ENCODE data around the gene RAPGEF1. TPM values are rescaled to one million over a fixed set of nuclear protein-coding genes. Genes with fewer than 3 reads are reported as not detected.

The RAPGEF1 gene
- total RNA-seq, 1 experiment from 2014 or later: 55.6 TPM

DNA sequence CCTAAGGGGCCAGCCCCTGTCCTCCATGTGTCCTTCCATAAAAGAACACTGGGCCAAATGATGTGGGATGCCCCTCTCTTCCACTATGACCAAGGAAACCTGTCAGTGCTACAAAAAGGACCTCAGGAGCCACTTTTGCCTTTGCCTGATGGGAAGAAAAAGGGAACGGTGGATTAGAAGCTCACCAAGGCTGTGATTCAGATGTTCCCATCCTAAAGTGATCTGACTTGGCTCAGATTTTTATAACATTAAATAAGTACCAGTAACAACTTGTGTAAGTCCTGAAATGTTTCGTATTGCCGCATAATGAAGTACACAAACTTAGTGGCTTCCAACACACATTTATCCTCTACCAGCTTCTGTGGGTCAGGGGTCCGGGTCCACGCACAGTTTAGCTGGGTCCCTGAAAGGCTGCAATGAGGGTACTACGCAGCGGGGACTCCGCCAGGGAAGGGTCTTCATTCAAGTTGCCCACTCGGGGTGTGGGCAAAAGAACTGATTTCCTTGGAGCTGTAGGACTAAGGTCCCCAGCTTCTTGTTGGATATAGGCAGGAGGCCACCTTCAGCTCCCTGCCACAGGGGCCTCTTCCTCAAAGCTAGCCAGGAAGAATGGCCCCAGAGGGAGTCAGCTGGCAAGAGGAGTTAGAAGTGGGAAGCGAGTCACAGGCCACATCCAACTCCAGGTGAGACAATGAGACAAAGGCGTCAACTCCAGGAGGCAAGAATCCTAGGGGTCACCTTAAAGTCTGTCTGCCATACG lies 60.4 kb downstream of the RAPGEF1 start:
- Mint-ChIP-seq H3K9me3 (peaks cover 8 to 10% of the 10 kb centered on the region in 2 experiments; a peak in 3 of 5 replicates), H3K36me3 (ENCODE audit: insufficient read depth in 1 of 3, low read depth in 3 of 3) (peaks cover 8 to 13% (median 13%) of the 10 kb centered on the region in 3 experiments), H3K4me1 (peaks cover 96 to 99% of the 10 kb centered on the region in 2 experiments), H3K27ac (peak overlapping the region; percentile 44 to 88 (median 87); a peak in 2 of 7 replicates), H3K4me3 (peak overlapping the region in 1 of 2 experiments; percentile 45; a peak in 1 of 5 replicates), H3K27me3 (ENCODE audit: low read depth) (peaks cover 1% of the 10 kb centered on the region; the same call in 1 of the 2 replicates)
- no peak overlapping the region for H3K56ac ChIP-seq (ENCODE audit: insufficient read length, low read depth, low read length)
- H3K4ac ChIP-seq (ENCODE audit: low read depth, low read length): no peak overlapping the region; the same call in 1 of the 2 replicates
- TF ChIP-seq, protein P1, sequence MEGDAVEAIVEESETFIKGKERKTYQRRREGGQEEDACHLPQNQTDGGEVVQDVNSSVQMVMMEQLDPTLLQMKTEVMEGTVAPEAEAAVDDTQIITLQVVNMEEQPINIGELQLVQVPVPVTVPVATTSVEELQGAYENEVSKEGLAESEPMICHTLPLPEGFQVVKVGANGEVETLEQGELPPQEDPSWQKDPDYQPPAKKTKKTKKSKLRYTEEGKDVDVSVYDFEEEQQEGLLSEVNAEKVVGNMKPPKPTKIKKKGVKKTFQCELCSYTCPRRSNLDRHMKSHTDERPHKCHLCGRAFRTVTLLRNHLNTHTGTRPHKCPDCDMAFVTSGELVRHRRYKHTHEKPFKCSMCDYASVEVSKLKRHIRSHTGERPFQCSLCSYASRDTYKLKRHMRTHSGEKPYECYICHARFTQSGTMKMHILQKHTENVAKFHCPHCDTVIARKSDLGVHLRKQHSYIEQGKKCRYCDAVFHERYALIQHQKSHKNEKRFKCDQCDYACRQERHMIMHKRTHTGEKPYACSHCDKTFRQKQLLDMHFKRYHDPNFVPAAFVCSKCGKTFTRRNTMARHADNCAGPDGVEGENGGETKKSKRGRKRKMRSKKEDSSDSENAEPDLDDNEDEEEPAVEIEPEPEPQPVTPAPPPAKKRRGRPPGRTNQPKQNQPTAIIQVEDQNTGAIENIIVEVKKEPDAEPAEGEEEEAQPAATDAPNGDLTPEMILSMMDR (conservative IDR thresholded peaks at IDR 0.05): no peak
- no peak overlapping the region for H2BK120ac ChIP-seq (ENCODE audit: low read depth, low read length, poor library complexity, severe bottlenecking)
- no CpG with 5 or more reads among the region's 12 CpGs for WGBS (ENCODE audit: extremely low coverage, insufficient read length, low lambda C conversion rate)
- H3K4me1 ChIP-seq (ENCODE audit: insufficient read depth, low read length): peaks cover 35% of the 10 kb centered on the region
- H3K27ac ChIP-seq (ENCODE audit: insufficient read length, low read depth, low read length): no peak overlapping the region
- no peaks in the 10 kb centered on the region for H3K23me2 ChIP-seq (ENCODE audit: insufficient read length, low read depth, low read length, poor library complexity, severe bottlenecking)
- H2BK20ac ChIP-seq (ENCODE audit: low read depth, low read length, poor library complexity, severe bottlenecking): no peak overlapping the region
- H3K27me3 ChIP-seq (ENCODE audit: insufficient read depth, low read length): no peaks in the 10 kb centered on the region
- no peak overlapping the region for H3T11ph ChIP-seq (ENCODE audit: low read length)
- H3K14ac ChIP-seq (ENCODE audit: insufficient read depth, low read length): peak overlapping the region; percentile 19; the same call in 1 of the 2 replicates
- no peak overlapping the region for H3K23ac ChIP-seq (ENCODE audit: insufficient read length, low read depth, low read length)
- H3K9ac ChIP-seq (ENCODE audit: extremely low read depth, insufficient read length, low read length): no peak overlapping the region
- no peak overlapping the region for H2BK15ac ChIP-seq (ENCODE audit: low read depth, low read length)
- H4K20me1 ChIP-seq (ENCODE audit: control insufficient read depth, insufficient read depth, insufficient read length): no peaks in the 10 kb centered on the region
- H2BK12ac ChIP-seq (ENCODE audit: insufficient read length, low read depth, low read length): peak overlapping the region; percentile 31
- peak overlapping the region; percentile 20 for H4K91ac ChIP-seq (ENCODE audit: insufficient read length, low read depth, low read length)
- no peaks in the 10 kb centered on the region for H3K9me3 ChIP-seq (ENCODE audit: control insufficient read depth, low read depth, low read length)
- no peak overlapping the region for H3K4me2 ChIP-seq (ENCODE audit: insufficient read depth, insufficient read length, low read length)
- H4K8ac ChIP-seq (replicated peaks; ENCODE audit: insufficient read length, low read depth, low read length): no peak overlapping the region
- H3K79me2 ChIP-seq (ENCODE audit: insufficient read depth, low read length): peaks cover 6% of the 10 kb centered on the region; the same call in 1 of the 2 replicates
- no peak for DNase-seq
- no peak overlapping the region for H2BK5ac ChIP-seq (ENCODE audit: insufficient read length, low read length)
- no peak overlapping the region for H4K5ac ChIP-seq (ENCODE audit: insufficient read length, low read depth, low read length)
- no peaks in the 10 kb centered on the region for H3K79me1 ChIP-seq (ENCODE audit: insufficient read depth, low read depth, low read length, poor library complexity, severe bottlenecking)
- H2AFZ ChIP-seq (ENCODE audit: low read length): no peak overlapping the region
- no peak overlapping the region for H3K18ac ChIP-seq (ENCODE audit: insufficient read length, low read depth, low read length)
- no peak overlapping the region for H2AK5ac ChIP-seq (ENCODE audit: insufficient read length, low read length)

Data from H9 (cell line).